Stimulated activated CD4-positive, alpha-beta T cell treated with anti-CD3 and anti-CD28 coated beads, Interleukin-4, amount 100 ng/mL, for 24 hours (primary cell): ENCODE data around the gene HTRA2.

ENCODE experiments used
- DNase-seq: peaks from one replicate; pipeline ENCODE4 v3.0.0-alpha.2; 2020

The HTRA2 gene

GRCh38 chr2:74566076-74566753, 36.5 kb downstream of the HTRA2 start:
- DNase-seq = no peak

- no peak for DNase-seq
Measured at GRCh38 chr2:74566754-74567085, 37.0 kb downstream of the HTRA2 start.

GRCh38 chr2:74567881-74568280, 38.1 kb downstream of the HTRA2 start:
- DNase-seq = no peak

- no peak for DNase-seq
Measured at GRCh38 chr2:74569686-74570085, 40.0 kb downstream of the HTRA2 start.

GRCh38 chr2:74571058-74571457, 41.3 kb downstream of the HTRA2 start:
- DNase-seq = peak; percentile 14

- DNase-seq = no peak
Measured at GRCh38 chr2:74572178-74572925, 42.6 kb downstream of the HTRA2 start.

GRCh38 chr2:74573747-74574562, 44.2 kb downstream of the HTRA2 start:
- peak; percentile 20 for DNase-seq

- DNase-seq = no peak
Measured at GRCh38 chr2:74575320-74575719, 45.6 kb downstream of the HTRA2 start.

- DNase-seq = no peak
Measured at GRCh38 chr2:74576211-74576862, 46.6 kb downstream of the HTRA2 start.

- DNase-seq = no peak
Measured at GRCh38 chr2:74576863-74577229, 47.1 kb downstream of the HTRA2 start.

- no peak for DNase-seq
Measured at GRCh38 chr2:74577448-74577847, 47.7 kb downstream of the HTRA2 start.

GRCh38 chr2:74578408-74578807, 48.7 kb downstream of the HTRA2 start:
- no peak for DNase-seq

- no peak for DNase-seq
Measured at GRCh38 chr2:74581463-74581862, 51.7 kb downstream of the HTRA2 start.

- no peak for DNase-seq
Measured at GRCh38 chr2:74582184-74582583, 52.5 kb downstream of the HTRA2 start.
